SK-N-SH (cell line): ENCODE data around the gene RBMS1. TPM values are rescaled to one million over a fixed set of nuclear protein-coding genes. Genes with fewer than 3 reads are reported as not detected.

ENCODE experiments used
- CTCF ChIA-PET: fragments of 300-600, 350-600 bp; formaldehyde crosslinking; extraction: SDS; loops from one replicate; lab custom pipeline; 2021; lab: Yijun Ruan, JAX
- POLR2A ChIA-PET: fragments of 350-600 bp; sonication (Branson Sonifier 250); formaldehyde crosslinking; extraction: SDS; loops from one replicate; lab custom pipeline; 2020; ENCODE audit warnings: antibody characterized with exemption, inconsistent platforms; lab: Yijun Ruan, JAX
- DNase-seq: peaks from one replicate; pipeline ENCODE4 v3.0.0; 2012
- H2AFZ ChIP-seq: fragments of 200-600 bp; sonication (generic); 2 replicates; pipeline ENCODE4 v1.8.1; 2016; ENCODE audit warnings: antibody characterized with exemption, mild to moderate bottlenecking, low read depth
- H3F3A ChIP-seq: fragments of 200-600 bp; sonication (generic); replicated peaks from 2 replicates; pipeline ENCODE3; 2016; ENCODE audit warnings: antibody characterized with exemption, mild to moderate bottlenecking; ENCODE audit not compliant: insufficient read depth
- H3K27ac ChIP-seq, 2 experiments: fragments of 200-500 bp in 1 of 2; fragments of 200-600 bp in 1 of 2; sonication (Bioruptor generic) in 1 of 2; sonication (generic), shearing (Covaris generic) in 1 of 2; 2 replicates each; pipeline versions ENCODE4 v1.5.1 to v1.6.1; 2014 to 2016; ENCODE audit warnings: low read depth in 2 of 2, inconsistent platforms in 1 of 2, low read length in 1 of 2, mild to moderate bottlenecking in 1 of 2, mixed read lengths in 1 of 2
- H3K27me3 ChIP-seq: fragments of 200-600 bp; sonication (generic), shearing (Covaris generic); 2 replicates; pipeline ENCODE4 v1.6.1; 2016; ENCODE audit warnings: mixed run types; ENCODE audit not compliant: insufficient read depth
- H3K36me3 ChIP-seq, 2 experiments: fragments of 200-500 bp in 1 of 2; fragments of 200-600 bp in 1 of 2; sonication (Bioruptor generic) in 1 of 2; sonication (generic) in 1 of 2; replicated peaks in 1 of 2; 2 replicates each; pipeline versions ENCODE3 to v1.5.1; 2014 to 2016; ENCODE audit warnings: low read length in 1 of 2, mild to moderate bottlenecking in 1 of 2; ENCODE audit not compliant: insufficient read depth in 2 of 2, control insufficient read depth in 1 of 2
- H3K4me1 ChIP-seq, 2 experiments: fragments of 200-500 bp in 1 of 2; fragments of 200-600 bp in 1 of 2; sonication (Bioruptor generic) in 1 of 2; sonication (generic), shearing (Covaris generic) in 1 of 2; 2 replicates each; pipeline versions ENCODE4 v1.5.1 to v1.6.1; 2014 to 2016; ENCODE audit warnings: low read depth in 1 of 2, low read length in 1 of 2, mixed run types in 1 of 2; ENCODE audit not compliant: insufficient read depth in 2 of 2, control insufficient read depth in 1 of 2
- H3K4me2 ChIP-seq: fragments of 200-600 bp; sonication (generic), shearing (Covaris generic); 2 replicates; pipeline ENCODE4 v1.6.1; 2017; ENCODE audit warnings: mixed run types
- H3K4me3 ChIP-seq, 2 experiments: fragments of 200-500 bp in 1 of 2; fragments of 200-600 bp in 1 of 2; sonication (Bioruptor generic) in 1 of 2; sonication (generic), shearing (Covaris generic) in 1 of 2; 2 replicates each; pipeline versions ENCODE4 v1.5.1 to v1.8.1; 2014 to 2016; ENCODE audit warnings: low read depth in 2 of 2, inconsistent platforms in 1 of 2, low read length in 1 of 2, mild to moderate bottlenecking in 1 of 2, mixed read lengths in 1 of 2, moderate library complexity in 1 of 2
- H3K79me2 ChIP-seq: fragments of 200-600 bp; sonication (generic); 2 replicates; pipeline ENCODE4 v1.8.1; 2017; ENCODE audit warnings: mild to moderate bottlenecking; ENCODE audit not compliant: insufficient read depth
- H3K9ac ChIP-seq: fragments of 200-600 bp; sonication (generic); 2 replicates; pipeline ENCODE4 v1.6.1; 2017; ENCODE audit warnings: mixed run types
- H3K9me2 ChIP-seq: fragments of 200-600 bp; sonication (generic); 2 replicates; pipeline ENCODE4 v1.6.1; 2017; ENCODE audit warnings: mixed run types
- H3K9me3 ChIP-seq: fragments of 200-600 bp; sonication (generic); 2 replicates; pipeline ENCODE4 v1.6.1; 2017; ENCODE audit warnings: mixed run types, mild to moderate bottlenecking, moderate library complexity
- H4K20me1 ChIP-seq: fragments of 200-600 bp; sonication (generic); 2 replicates; pipeline ENCODE4 v1.6.1; 2017; ENCODE audit warnings: mild to moderate bottlenecking, mixed run types; ENCODE audit not compliant: insufficient read depth
- CHD2 ChIP-seq: fragments of 150-350 bp; IDR thresholded peaks from 2 replicates; pipeline ENCODE4 v1.6.1; 2018; ENCODE audit warnings: low read length; ENCODE audit not compliant: partially characterized antibody
- CTCF ChIP-seq: fragments of 200-600 bp; sonication (generic); IDR thresholded peaks from 2 replicates; pipeline ENCODE4 v1.6.1; 2017; ENCODE audit warnings: antibody characterized with exemption, mild to moderate bottlenecking, moderate library complexity
- ELF1 ChIP-seq: IDR thresholded peaks from 2 replicates; pipeline ENCODE4 v1.4.0; 2012
- FOXJ3 ChIP-seq: sonication (generic); formaldehyde crosslinking; IDR thresholded peaks from 2 replicates; pipeline ENCODE4 v1.5.1; 2020; ENCODE audit warnings: mild to moderate bottlenecking, missing genetic modification reagents
- FOXM1 ChIP-seq: IDR thresholded peaks from 2 replicates; pipeline ENCODE4 v1.4.0; 2012; ENCODE audit warnings: low read depth, mild to moderate bottlenecking
- GATA2 ChIP-seq: sonication (generic); formaldehyde crosslinking; IDR thresholded peaks from 2 replicates; pipeline ENCODE4 v1.5.0; 2020; ENCODE audit warnings: mild to moderate bottlenecking, missing genetic modification reagents
- IRF3 ChIP-seq: fragments of 150-350 bp; IDR thresholded peaks from 2 replicates; pipeline ENCODE4 v1.6.1; 2016; ENCODE audit warnings: mild to moderate bottlenecking, low read depth, low read length
- JUND ChIP-seq: IDR thresholded peaks from 2 replicates; pipeline ENCODE4 v1.4.0; 2012
- MAX ChIP-seq: IDR thresholded peaks from 2 replicates; pipeline ENCODE4 v1.4.0; 2012; ENCODE audit warnings: low read depth
- MEF2A ChIP-seq: IDR thresholded peaks from 2 replicates; pipeline ENCODE4 v1.4.0; 2012; ENCODE audit warnings: low read depth, borderline replicate concordance
- MXI1 ChIP-seq: IDR thresholded peaks from 2 replicates; pipeline ENCODE4 v1.6.1; 2012; ENCODE audit warnings: mild to moderate bottlenecking, low read depth, low read length, improper control_type of control experiment
- NFIC ChIP-seq: IDR thresholded peaks from 2 replicates; pipeline ENCODE4 v1.4.0; 2012; ENCODE audit warnings: borderline replicate concordance
- NRF1 ChIP-seq: IDR thresholded peaks from 2 replicates; pipeline ENCODE4 v1.6.1; 2012; ENCODE audit warnings: low read depth, mild to moderate bottlenecking, low read length
- PBX3 ChIP-seq: IDR thresholded peaks from 2 replicates; pipeline ENCODE4; 2012
- POLR2AphosphoS5 ChIP-seq: IDR thresholded peaks from 2 replicates; pipeline ENCODE4 v1.6.1; 2012; ENCODE audit warnings: low read depth, low read length
- RAD21 ChIP-seq: IDR thresholded peaks from 2 replicates; pipeline ENCODE4 v1.6.1; 2012; ENCODE audit warnings: mild to moderate bottlenecking, low read length
- RCOR1 ChIP-seq: fragments of 150-350 bp; IDR thresholded peaks from 2 replicates; pipeline ENCODE4 v1.6.1; 2017; ENCODE audit warnings: antibody characterized with exemption, low read length
- REST ChIP-seq: IDR thresholded peaks from 2 replicates; pipeline ENCODE4 v1.6.1; 2012; ENCODE audit warnings: mild to moderate bottlenecking, low read depth, low read length, moderate library complexity
- RFX5 ChIP-seq: IDR thresholded peaks from 2 replicates; pipeline ENCODE4 v1.6.1; 2012; ENCODE audit warnings: mild to moderate bottlenecking, improper control_type of control experiment, low read length
- RXRA ChIP-seq: IDR thresholded peaks from 2 replicates; pipeline ENCODE4 v1.4.0; 2012; ENCODE audit warnings: low read depth, mild to moderate bottlenecking, borderline replicate concordance
- TAF1 ChIP-seq: IDR thresholded peaks from 2 replicates; pipeline ENCODE4 v1.6.1; 2012; ENCODE audit warnings: low read depth, mild to moderate bottlenecking, low read length, moderate library complexity, borderline replicate concordance
- USF1 ChIP-seq: IDR thresholded peaks from 2 replicates; pipeline ENCODE4 v1.4.0; 2012; ENCODE audit warnings: low read depth, borderline replicate concordance
- USF2 ChIP-seq: fragments of 150-350 bp; IDR thresholded peaks from 2 replicates; pipeline ENCODE4 v1.6.1; 2017; ENCODE audit warnings: antibody characterized with exemption, low read length, low read depth, borderline replicate concordance
- YY1 ChIP-seq: IDR thresholded peaks from 2 replicates; pipeline ENCODE4 v1.4.0; 2012; ENCODE audit warnings: low read depth, mild to moderate bottlenecking
- WGBS: methylation state at CpG from one replicate; pipeline ENCODE4 v1.1.6; 2017; ENCODE audit warnings: low lambda C conversion rate; 5-methylcytosine and 5-hydroxymethylcytosine counted together
- polyA plus RNA-seq, 3 experiments: library from polyadenylated mRNA; depleted of rRNA; stranded (reverse); fragments of >200 nt; gene quantifications; 2 replicates each; pipeline ENCODE4 v1.2.3, GENCODE V29; 2012

The RBMS1 gene
- polyA plus RNA-seq, 1 of the 3 experiments (the other 2 are of a cell fraction): 56.5 TPM

- peaks cover 58% of the 10 kb centered on the region for H3F3A ChIP-seq
- no peak overlapping the region for H3K4me3 ChIP-seq
- DNase-seq: no peak
- peaks cover 6 to 43% of the 10 kb centered on the region in 2 experiments for H3K4me1 ChIP-seq
- peaks cover 3% of the 10 kb centered on the region; the same call in 1 of the 2 replicates for H3K79me2 ChIP-seq
- H3K9ac ChIP-seq: peak overlapping the region; percentile 15; the same call in 1 of the 2 replicates
- peak overlapping the region; percentile 65 to 81; a peak in 3 of 4 replicates for H3K27ac ChIP-seq
- ChIA-PET POLR2A (no interaction called here), CTCF (interaction anchor here (1.1 to 3.0 kb wide), 5 partner anchors 9 to 715 kb away, joined by 3 to 11 read pairs (median 4); no protein-coding TSS in a partner anchor)
- no peak overlapping the region for H3K4me2 ChIP-seq
- H3K27me3 ChIP-seq: no peaks in the 10 kb centered on the region
- H2AFZ ChIP-seq: no peak overlapping the region
- H3K9me3 ChIP-seq: no peaks in the 10 kb centered on the region
- no peaks in the 10 kb centered on the region for H3K9me2 ChIP-seq
- H3K36me3 ChIP-seq: peaks cover 83 to 84% of the 10 kb centered on the region in 2 experiments
- no peaks in the 10 kb centered on the region for H4K20me1 ChIP-seq
- WGBS: 60% methylated on average over 5 of the region's 5 CpGs
- TF ChIP-seq ELF1 (peak; percentile 72), YY1 (no peak), RXRA (peak; percentile 80), MAX (peak; percentile 47; the same call in 1 of the 2 replicates), FOXJ3 (CRISPR knock-in tag) (no peak), IRF3 (no peak), TAF1 (0 out of 2 replicates have a peak, but pooled peaks have one; percentile 12), GATA2 (CRISPR knock-in tag) (no peak), REST (no peak), POLR2AphosphoS5 (peak; percentile 45; the same call in 1 of the 2 replicates), MEF2A (no peak; the same call in 1 of the 2 replicates), USF2 (no peak), FOXM1 (peak; percentile 66), NRF1 (no peak), RCOR1 (no peak), RFX5 (no peak), CTCF (no peak), RAD21 (no peak), USF1 (no peak), PBX3 (peak; percentile 82), MXI1 (no peak), NFIC (peak; percentile 96), JUND (peak; percentile 90), CHD2 (no peak)
These were observed 213.7 kb downstream of the RBMS1 start for GRCh38 chr2:160279813-160280465.
